ENCODE results near the gene GRM7.

Gene GRM7

DNA sequence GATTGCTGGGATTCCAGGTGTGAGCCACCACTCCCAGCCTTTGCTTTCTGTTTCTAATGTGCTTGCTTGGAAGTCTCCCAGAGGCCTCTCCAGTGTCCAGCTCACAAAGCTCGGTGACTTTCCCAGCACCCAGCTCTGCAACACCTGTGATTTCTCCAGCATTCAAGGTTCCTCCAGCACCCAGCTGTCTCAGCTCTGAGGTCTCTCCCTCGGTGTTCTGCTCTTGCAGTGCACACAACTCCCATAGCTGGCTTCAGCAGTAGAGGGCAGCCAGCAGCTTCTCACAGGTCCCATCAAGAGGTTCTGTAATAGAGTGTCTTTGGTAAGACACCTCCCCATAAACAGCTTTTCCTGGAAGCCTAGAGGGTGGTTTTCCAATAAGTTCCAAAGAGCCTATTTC lies 75.1 kb downstream of the GRM7 start:
- intact Hi-C loops (cut with DNase I): no loop called here
- no peak for DNase-seq

DNA sequence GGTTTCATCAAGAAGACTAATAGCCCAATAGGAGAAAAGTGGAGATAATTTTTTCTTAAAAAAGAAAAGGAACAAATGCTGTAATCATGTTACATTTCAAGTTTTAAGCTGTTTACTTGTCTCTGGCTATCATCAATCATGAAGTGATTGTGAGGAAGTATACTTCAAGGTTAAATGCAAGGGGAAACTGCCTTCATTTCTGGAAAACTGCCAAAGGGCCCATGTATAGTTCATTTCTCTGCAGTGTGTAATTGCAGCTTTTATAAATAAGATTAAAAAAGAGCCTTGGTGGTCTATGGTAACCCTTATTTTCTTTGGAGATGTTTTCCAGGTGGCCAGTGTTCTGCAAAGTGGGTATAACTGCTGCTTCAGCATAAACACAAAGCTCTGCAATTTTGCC lies 101.9 kb downstream of the GRM7 start:
- DNase-seq: no peak
- intact Hi-C loops (cut with DNase I): no loop called here

DNA sequence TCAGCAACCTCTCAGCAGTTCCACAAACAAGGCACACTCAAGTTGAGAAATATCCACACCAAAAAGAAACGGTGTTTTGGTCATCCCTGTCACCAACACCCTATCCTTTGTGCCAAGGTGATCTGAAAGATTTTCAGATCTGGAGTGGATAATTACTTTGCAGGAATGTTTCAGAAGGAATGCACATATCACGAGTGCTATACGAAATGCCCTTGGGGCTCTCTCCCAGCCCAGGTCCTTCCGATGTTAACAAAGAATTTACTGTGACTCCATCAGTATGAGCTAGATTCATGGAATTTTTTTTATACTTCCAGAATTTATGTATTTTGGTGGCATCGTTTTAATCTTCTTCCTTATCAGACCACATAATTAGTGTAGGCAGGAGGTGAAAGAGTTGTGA lies 105.0 kb downstream of the GRM7 start:
- intact Hi-C loops (cut with DNase I): no loop called here
- DNase-seq: no peak

- DNase-seq: no peak
- intact Hi-C loops (cut with DNase I): no loop called here
Observed at GRCh38 chr3:6971933-6972332, 111.0 kb downstream of the GRM7 start.

GRCh38 chr3:6985848-6986247 lies 124.9 kb downstream of the GRM7 start:
- intact Hi-C loops (cut with DNase I): no loop called here
- no peak for DNase-seq

DNA sequence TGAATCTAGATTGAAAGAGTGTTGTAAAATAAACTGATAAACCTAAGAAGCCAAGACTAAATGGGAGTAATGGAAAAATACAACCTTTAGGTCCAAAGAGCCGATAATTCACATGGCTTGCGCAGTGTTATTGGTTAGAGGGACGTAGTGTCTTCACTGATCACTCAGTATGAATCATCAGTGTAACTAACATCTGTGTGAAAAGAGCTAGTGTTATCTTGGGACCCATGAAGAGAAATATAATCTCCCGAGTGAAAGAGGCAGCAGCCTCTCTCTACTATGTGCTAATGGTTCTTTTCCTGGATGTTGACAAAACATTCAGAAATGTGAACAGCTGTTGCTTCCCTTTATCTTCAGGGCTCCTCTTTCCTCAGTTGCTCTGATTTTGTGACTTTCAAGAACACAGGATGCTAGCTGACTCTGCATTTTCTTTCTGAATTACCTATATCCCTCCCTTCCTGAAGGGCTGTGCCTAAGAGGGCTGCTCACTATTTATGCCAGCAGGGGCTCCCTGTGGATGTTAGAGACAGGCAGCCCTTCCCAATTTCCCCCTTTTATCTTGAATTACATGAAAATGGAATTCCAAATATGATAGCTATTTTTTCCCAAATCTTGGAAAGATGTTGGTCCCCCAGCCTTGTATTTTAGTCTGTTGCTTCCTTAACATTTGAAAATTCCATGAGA lies 128.8 kb downstream of the GRM7 start:
- intact Hi-C loops (cut with DNase I): no loop called here
- DNase-seq: no peak

- no peak for DNase-seq
- intact Hi-C loops (cut with DNase I): no loop called here
Observed at GRCh38 chr3:6994081-6994668, 133.3 kb downstream of the GRM7 start.

- DNase-seq: no peak
- intact Hi-C loops (cut with DNase I): no loop called here
Observed at GRCh38 chr3:7000501-7000900, 139.6 kb downstream of the GRM7 start.

GRCh38 chr3:7001370-7001769 lies 140.5 kb downstream of the GRM7 start:
- DNase-seq: no peak
- intact Hi-C loops (cut with DNase I): no loop called here

GRCh38 chr3:7015683-7016440 lies 154.9 kb downstream of the GRM7 start:
- DNase-seq: no peak
- intact Hi-C loops (cut with DNase I): no loop called here

- intact Hi-C loops (cut with DNase I): no loop called here
- peak in 30 of 42 donors; percentile 3 to 85 (median 50) for DNase-seq
Observed at GRCh38 chr3:7025581-7026300, 164.8 kb downstream of the GRM7 start.

DNA sequence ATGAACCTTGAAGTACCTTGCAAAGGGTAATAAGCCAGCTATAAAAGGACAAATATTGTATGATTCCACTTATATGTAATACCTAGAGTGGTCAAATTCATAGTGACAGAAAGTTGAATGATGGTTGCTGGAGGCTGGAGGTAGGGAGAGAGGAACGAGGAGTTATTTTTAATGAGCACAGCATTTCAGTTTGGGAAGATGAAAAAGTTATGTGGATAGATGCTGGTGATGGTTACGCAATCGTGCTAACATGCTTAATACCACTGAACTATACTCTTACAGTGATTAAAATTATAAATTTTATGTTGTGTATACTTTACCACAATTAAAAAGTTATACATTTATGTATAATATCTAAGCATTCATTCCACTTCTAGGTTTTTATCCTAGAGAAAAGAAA lies 168.6 kb downstream of the GRM7 start:
- intact Hi-C loops (cut with DNase I): no loop called here

GRCh38 chr3:7038394-7038793 lies 177.5 kb downstream of the GRM7 start:
- DNase-seq: no peak
- intact Hi-C loops (cut with DNase I): no loop called here

More for the DNA sequence above, 168.6 kb downstream of the GRM7 start:
- DNase-seq: no peak

DNA sequence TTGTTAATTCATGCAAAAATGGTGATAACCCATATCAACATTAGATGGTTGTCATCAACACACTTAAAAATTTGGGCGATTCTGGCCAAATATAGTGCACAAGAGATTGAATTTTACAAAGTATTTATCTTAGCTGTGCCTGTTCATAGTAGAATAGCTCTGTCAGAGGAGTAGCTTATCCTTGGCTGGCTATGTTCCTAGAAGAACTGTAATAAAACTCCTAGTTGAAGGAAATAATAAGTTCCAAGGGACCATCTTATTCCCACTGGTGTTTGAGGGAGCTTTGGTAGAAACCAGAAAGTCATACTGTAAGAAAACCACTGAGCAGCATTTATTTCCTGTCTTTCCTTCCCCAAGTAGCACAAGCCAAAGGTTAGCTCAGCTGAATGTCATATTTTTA lies 201.8 kb downstream of the GRM7 start:
- DNase-seq: no peak
- intact Hi-C loops (cut with DNase I): no loop called here

- DNase-seq: no peak
- intact Hi-C loops (cut with DNase I): no loop called here
Observed at GRCh38 chr3:7070461-7070860, 209.5 kb downstream of the GRM7 start.

GRCh38 chr3:7074217-7074616 lies 213.3 kb downstream of the GRM7 start:
- intact Hi-C loops (cut with DNase I): no loop called here
- DNase-seq: no peak

GRCh38 chr3:7075117-7075516 lies 214.2 kb downstream of the GRM7 start:
- no peak for DNase-seq
- intact Hi-C loops (cut with DNase I): no loop called here

DNA sequence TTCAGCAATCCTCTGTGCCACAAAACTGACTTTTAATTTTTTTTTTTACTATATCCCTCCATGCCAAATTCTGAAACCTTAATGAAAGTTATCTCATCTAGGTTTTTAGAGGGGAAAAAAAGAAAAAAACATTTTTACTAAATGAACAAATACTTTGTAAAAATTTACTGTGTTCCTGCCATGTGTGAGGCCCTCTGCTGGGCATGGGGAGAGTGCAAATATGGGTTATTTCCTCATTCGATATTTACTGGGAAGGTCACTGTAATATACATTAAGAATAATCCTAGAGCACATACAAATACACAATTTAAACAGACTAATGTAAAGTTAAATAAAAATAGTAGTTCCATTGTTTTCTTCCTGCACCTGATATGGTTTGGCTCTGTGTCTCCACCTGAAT lies 215.0 kb downstream of the GRM7 start:
- intact Hi-C loops (cut with DNase I): no loop called here
- no peak for DNase-seq

DNA sequence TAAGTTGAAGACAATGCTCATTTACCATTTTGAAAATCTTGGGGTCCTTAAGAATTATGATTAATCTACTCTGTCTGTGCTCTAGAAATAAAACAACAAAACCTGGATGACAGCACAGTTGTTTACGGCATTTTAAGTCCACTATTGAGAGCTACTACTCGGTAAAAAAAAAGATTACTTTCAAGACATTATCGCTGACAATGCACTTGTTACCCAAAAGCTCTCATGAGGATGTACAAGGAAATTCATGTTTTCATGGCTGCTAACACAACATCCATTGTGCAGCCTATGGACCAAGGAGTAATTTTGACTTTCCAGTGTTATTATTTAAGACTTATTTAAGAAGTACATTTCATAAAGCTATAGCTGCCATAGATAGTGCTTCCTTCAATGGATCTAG lies 221.3 kb downstream of the GRM7 start:
- intact Hi-C loops (cut with DNase I): no loop called here
- DNase-seq: no peak

DNA sequence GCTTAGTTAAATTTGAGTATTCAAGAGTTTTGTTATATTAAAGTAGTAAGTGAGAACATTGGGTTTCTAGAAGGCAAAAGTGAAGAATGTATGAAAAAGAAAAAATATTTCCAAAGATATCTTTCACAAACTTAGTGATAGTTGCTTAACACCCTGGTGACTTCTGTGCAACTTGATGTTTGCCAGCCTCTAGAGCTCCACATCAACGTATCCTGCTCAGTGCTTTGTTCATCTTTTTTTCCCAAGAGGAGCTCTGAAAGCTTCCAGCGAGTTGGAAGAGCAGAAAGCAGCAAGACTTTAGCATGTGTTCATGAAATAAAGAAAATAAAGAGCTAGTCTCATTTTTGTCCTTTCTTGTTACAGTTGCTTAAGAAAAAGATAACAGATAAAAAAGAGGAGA lies 225.5 kb downstream of the GRM7 start:
- intact Hi-C loops (cut with DNase I): no loop called here
- no peak for DNase-seq
